ENCODE data around the gene ANKRD40.

The ANKRD40 gene

GRCh38 chr17:50696365-50696879 lies 11.3 kb downstream of the ANKRD40 start:
- H3K4me2 ChIP-seq (ENCODE audit: low read length): no peak overlapping the region
- H3K9ac ChIP-seq (ENCODE audit: low read length): no peak overlapping the region
- H3F3A ChIP-seq (ENCODE audit: insufficient read depth, low read length): no peaks in the 10 kb centered on the region
- H3K79me2 ChIP-seq (ENCODE audit: insufficient read depth, low read length): 0 out of 2 replicates have a peak, but pooled peaks cover 2% of the 10 kb centered on the region
- H2AFZ ChIP-seq (ENCODE audit: low read length): no peak overlapping the region
- no peaks in the 10 kb centered on the region for H3K27me3 ChIP-seq (ENCODE audit: insufficient read depth, low read length)
- H3K9me3 ChIP-seq (ENCODE audit: low read length): no peaks in the 10 kb centered on the region
- peaks cover 3% of the 10 kb centered on the region; the same call in 1 of the 2 replicates for H4K20me1 ChIP-seq (ENCODE audit: insufficient read depth, low read length)
- H3K27ac ChIP-seq (ENCODE audit: low read depth, low read length, poor library complexity, severe bottlenecking): no peak overlapping the region
- no peak overlapping the region for H3K4me3 ChIP-seq (ENCODE audit: low read depth, low read length, poor library complexity, severe bottlenecking)
- no peaks in the 10 kb centered on the region for H3K4me1 ChIP-seq (ENCODE audit: insufficient read depth, low read length, severe bottlenecking)
- TF ChIP-seq, protein P1, sequence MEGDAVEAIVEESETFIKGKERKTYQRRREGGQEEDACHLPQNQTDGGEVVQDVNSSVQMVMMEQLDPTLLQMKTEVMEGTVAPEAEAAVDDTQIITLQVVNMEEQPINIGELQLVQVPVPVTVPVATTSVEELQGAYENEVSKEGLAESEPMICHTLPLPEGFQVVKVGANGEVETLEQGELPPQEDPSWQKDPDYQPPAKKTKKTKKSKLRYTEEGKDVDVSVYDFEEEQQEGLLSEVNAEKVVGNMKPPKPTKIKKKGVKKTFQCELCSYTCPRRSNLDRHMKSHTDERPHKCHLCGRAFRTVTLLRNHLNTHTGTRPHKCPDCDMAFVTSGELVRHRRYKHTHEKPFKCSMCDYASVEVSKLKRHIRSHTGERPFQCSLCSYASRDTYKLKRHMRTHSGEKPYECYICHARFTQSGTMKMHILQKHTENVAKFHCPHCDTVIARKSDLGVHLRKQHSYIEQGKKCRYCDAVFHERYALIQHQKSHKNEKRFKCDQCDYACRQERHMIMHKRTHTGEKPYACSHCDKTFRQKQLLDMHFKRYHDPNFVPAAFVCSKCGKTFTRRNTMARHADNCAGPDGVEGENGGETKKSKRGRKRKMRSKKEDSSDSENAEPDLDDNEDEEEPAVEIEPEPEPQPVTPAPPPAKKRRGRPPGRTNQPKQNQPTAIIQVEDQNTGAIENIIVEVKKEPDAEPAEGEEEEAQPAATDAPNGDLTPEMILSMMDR (IDR thresholded peaks at IDR 0.05; ENCODE audit: low read length): no peak
- no peak for TF ChIP-seq EZH2 (IDR thresholded peaks at IDR 0.05; ENCODE audit: borderline replicate concordance, low read length)
- peaks cover 81% of the 10 kb centered on the region for H3K36me3 ChIP-seq (ENCODE audit: insufficient read depth, low read length)
- no peaks in the 10 kb centered on the region for H3K9me2 ChIP-seq (ENCODE audit: low read depth, low read length)

DNA sequence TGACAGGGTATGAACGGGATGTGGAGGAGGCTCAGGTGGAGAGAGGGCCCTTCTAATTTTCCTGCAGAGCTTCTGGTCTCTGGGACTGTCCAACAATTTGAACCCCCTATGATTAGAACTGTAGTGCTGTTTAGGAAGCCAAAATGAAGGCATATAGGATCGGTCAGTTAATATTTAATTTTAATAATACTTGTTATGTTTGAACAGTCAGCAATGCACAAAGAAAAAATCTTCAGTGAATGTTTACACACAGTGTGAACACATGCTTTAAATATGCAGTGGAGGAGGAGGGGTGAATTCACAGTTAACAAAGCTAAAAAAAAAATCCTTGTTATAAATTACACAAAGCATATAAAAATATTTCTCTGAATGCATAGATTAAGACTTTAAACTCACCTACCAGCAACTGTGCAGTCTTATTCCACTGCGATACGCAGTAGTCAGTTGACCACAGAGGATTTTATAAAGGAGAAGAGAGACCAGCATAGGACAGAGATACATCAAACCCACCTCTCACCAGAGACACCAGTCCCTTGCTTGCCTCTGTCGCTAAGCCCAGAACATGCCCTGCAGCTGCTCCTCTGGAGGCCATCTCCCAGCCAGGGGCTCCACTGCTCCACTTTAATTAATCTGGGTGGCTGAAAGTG lies 14.6 kb downstream of the ANKRD40 start:
- no peak overlapping the region for H2AFZ ChIP-seq (ENCODE audit: low read length)
- no peak overlapping the region for H3K4me2 ChIP-seq (ENCODE audit: low read length)
- H3F3A ChIP-seq (ENCODE audit: insufficient read depth, low read length): no peaks in the 10 kb centered on the region
- H3K27me3 ChIP-seq (ENCODE audit: insufficient read depth, low read length): no peaks in the 10 kb centered on the region
- no peak overlapping the region for H3K27ac ChIP-seq (ENCODE audit: low read depth, low read length, poor library complexity, severe bottlenecking)
- H3K36me3 ChIP-seq (ENCODE audit: insufficient read depth, low read length): peaks cover 56% of the 10 kb centered on the region
- H3K4me3 ChIP-seq (ENCODE audit: low read depth, low read length, poor library complexity, severe bottlenecking): no peak overlapping the region
- no peaks in the 10 kb centered on the region for H3K79me2 ChIP-seq (ENCODE audit: insufficient read depth, low read length)
- no peaks in the 10 kb centered on the region for H3K9me2 ChIP-seq (ENCODE audit: low read depth, low read length)
- H3K9ac ChIP-seq (ENCODE audit: low read length): no peak overlapping the region
- no peaks in the 10 kb centered on the region for H3K9me3 ChIP-seq (ENCODE audit: low read length)
- no peaks in the 10 kb centered on the region for H4K20me1 ChIP-seq (ENCODE audit: insufficient read depth, low read length)
- no peak for TF ChIP-seq EZH2 (IDR thresholded peaks at IDR 0.05; ENCODE audit: borderline replicate concordance, low read length)
- TF ChIP-seq, protein P1 (IDR thresholded peaks at IDR 0.05; ENCODE audit: low read length): no peak
- no peaks in the 10 kb centered on the region for H3K4me1 ChIP-seq (ENCODE audit: insufficient read depth, low read length, severe bottlenecking)

- Histone ChIP-seq H3K9ac (ENCODE audit: low read length) (no peak overlapping the region), H3K4me2 (ENCODE audit: low read length) (no peak overlapping the region)
Observed at GRCh38 chr17:50692448-50693035, 15.2 kb downstream of the ANKRD40 start.

More at GRCh38 chr17:50692448-50693035, 15.2 kb downstream of the ANKRD40 start:
- H3K4me3 ChIP-seq (ENCODE audit: low read depth, low read length, poor library complexity, severe bottlenecking): no peak overlapping the region
- TF ChIP-seq, protein P1 (IDR thresholded peaks at IDR 0.05; ENCODE audit: low read length): no peak
- no peak for TF ChIP-seq EZH2 (IDR thresholded peaks at IDR 0.05; ENCODE audit: borderline replicate concordance, low read length)
- H3F3A ChIP-seq (ENCODE audit: insufficient read depth, low read length): no peaks in the 10 kb centered on the region
- no peaks in the 10 kb centered on the region for H3K27me3 ChIP-seq (ENCODE audit: insufficient read depth, low read length)
- H3K4me1 ChIP-seq (ENCODE audit: insufficient read depth, low read length, severe bottlenecking): no peaks in the 10 kb centered on the region
- H3K9me2 ChIP-seq (ENCODE audit: low read depth, low read length): no peaks in the 10 kb centered on the region
- H3K79me2 ChIP-seq (ENCODE audit: insufficient read depth, low read length): no peaks in the 10 kb centered on the region
- no peaks in the 10 kb centered on the region for H3K9me3 ChIP-seq (ENCODE audit: low read length)
- H2AFZ ChIP-seq (ENCODE audit: low read length): no peak overlapping the region
- H4K20me1 ChIP-seq (ENCODE audit: insufficient read depth, low read length): no peaks in the 10 kb centered on the region
- H3K27ac ChIP-seq (ENCODE audit: low read depth, low read length, poor library complexity, severe bottlenecking): no peak overlapping the region
- H3K36me3 ChIP-seq (ENCODE audit: insufficient read depth, low read length): peaks cover 50% of the 10 kb centered on the region

Data from OCI-LY1 (cell line).